Measurements from ENCODE around the gene ZFYVE26. TPM values are rescaled to one million over a fixed set of nuclear protein-coding genes. Genes with fewer than 3 reads are reported as not detected.

ZFYVE26 gene
- total and polyA plus RNA-seq, 2 donors (not counting 1 experiment from before 2014, with no cell fraction given): 10.9 to 46.3 TPM

GRCh38 chr14:67725171-67725570, 91.2 kb downstream of the ZFYVE26 start:
- Histone ChIP-seq H3K9me3 (ENCODE audit: control extremely low read depth in 1 of 3, control insufficient read depth in 2 of 3, insufficient read depth in 1 of 3, low read length in 2 of 3) (peaks cover 0 to 9% (median 5%) of the 10 kb centered on the region in 3 donors), H4K20me1 (ENCODE audit: control insufficient read depth, insufficient read depth, low read length, poor library complexity, severe bottlenecking) (no peaks in the 10 kb centered on the region), H3K4me1 (ENCODE audit: control insufficient read depth in 2 of 2, insufficient read depth in 2 of 2, low read length in 2 of 2) (no peaks in the 10 kb centered on the region), H3K79me2 (ENCODE audit: control insufficient read depth, insufficient read depth, low read length) (no peaks in the 10 kb centered on the region), H3K36me3 (replicated peaks in 1 of 2; ENCODE audit: control extremely low read depth in 1 of 2, control insufficient read depth in 1 of 2, extremely low read depth in 1 of 2, insufficient read depth in 2 of 2, low read length in 1 of 2) (no peaks in the 10 kb centered on the region), H3K27ac (ENCODE audit: low read length in 2 of 2) (no peak overlapping the region), H3K27me3 (replicated peaks in 1 of 4; ENCODE audit: control extremely low read depth in 1 of 4, control insufficient read depth in 3 of 4, insufficient read depth in 4 of 4, low read length in 3 of 4) (peaks cover 0 to 26% (median 14%) of the 10 kb centered on the region in 4 experiments), H3K4me2 (replicated peaks; ENCODE audit: low read depth, low read length, poor library complexity, severe bottlenecking) (no peak overlapping the region), H3K4me3 (ENCODE audit: control extremely low read depth in 1 of 5, extremely low read depth in 1 of 5, insufficient read depth in 1 of 5, low read depth in 2 of 5, low read length in 4 of 5) (no peak overlapping the region), H3K9ac (ENCODE audit: low read length) (no peak overlapping the region), H2AFZ (ENCODE audit: insufficient read depth, low read depth, low read length, poor library complexity, severe bottlenecking) (no peak overlapping the region)
- H3K4me1 Mint-ChIP-seq: peaks cover 3% of the 10 kb centered on the region
- no peak overlapping the region for H3K4me3 Mint-ChIP-seq
- peaks cover 41% of the 10 kb centered on the region for H3K27me3 Mint-ChIP-seq
- 83% methylated on average over 2 of the region's 5 CpGs for WGBS (ENCODE audit: insufficient coverage)
- no peak for TF ChIP-seq EZH2 (IDR thresholded peaks at IDR 0.05; ENCODE audit: borderline replicate concordance, insufficient read depth, low read depth, low read length, poor library complexity, severe bottlenecking)
- no peak for TF ChIP-seq CTCF (IDR thresholded peaks at IDR 0.05)
- ATAC-seq (ENCODE audit: low read depth) (no peak), DNase-seq (no peak)
- CTCF ChIA-PET: no interaction called here
- POLR2A ChIA-PET: no interaction called here
- intact Hi-C loops (cut with micrococcal nuclease): no loop called here
- H3K27ac Mint-ChIP-seq: no peak overlapping the region
- H3K9me3 Mint-ChIP-seq (ENCODE audit: insufficient read depth): no peaks in the 10 kb centered on the region

- Mint-ChIP-seq H3K9me3 (ENCODE audit: insufficient read depth) (no peaks in the 10 kb centered on the region), H3K27me3 (peaks cover 46% of the 10 kb centered on the region), H3K4me3 (no peak overlapping the region), H3K4me1 (peaks cover 3% of the 10 kb centered on the region), H3K27ac (no peak overlapping the region)
- Histone ChIP-seq H4K20me1 (ENCODE audit: control insufficient read depth, insufficient read depth, low read length, poor library complexity, severe bottlenecking) (no peaks in the 10 kb centered on the region), H3K27ac (ENCODE audit: low read length in 2 of 2) (no peak overlapping the region), H2AFZ (ENCODE audit: insufficient read depth, low read depth, low read length, poor library complexity, severe bottlenecking) (no peak overlapping the region), H3K27me3 (replicated peaks in 1 of 4; ENCODE audit: control extremely low read depth in 1 of 4, control insufficient read depth in 3 of 4, insufficient read depth in 4 of 4, low read length in 3 of 4) (peaks cover 0 to 26% (median 14%) of the 10 kb centered on the region in 4 experiments), H3K9me3 (ENCODE audit: control extremely low read depth in 1 of 3, control insufficient read depth in 2 of 3, insufficient read depth in 1 of 3, low read length in 2 of 3) (peaks cover 0 to 9% (median 5%) of the 10 kb centered on the region in 3 donors), H3K4me1 (ENCODE audit: control insufficient read depth in 2 of 2, insufficient read depth in 2 of 2, low read length in 2 of 2) (no peaks in the 10 kb centered on the region), H3K36me3 (replicated peaks in 1 of 2; ENCODE audit: control extremely low read depth in 1 of 2, control insufficient read depth in 1 of 2, extremely low read depth in 1 of 2, insufficient read depth in 2 of 2, low read length in 1 of 2) (no peaks in the 10 kb centered on the region), H3K9ac (ENCODE audit: low read length) (no peak overlapping the region), H3K4me3 (ENCODE audit: control extremely low read depth in 1 of 5, extremely low read depth in 1 of 5, insufficient read depth in 1 of 5, low read depth in 2 of 5, low read length in 4 of 5) (no peak overlapping the region), H3K79me2 (ENCODE audit: control insufficient read depth, insufficient read depth, low read length) (no peaks in the 10 kb centered on the region), H3K4me2 (replicated peaks; ENCODE audit: low read depth, low read length, poor library complexity, severe bottlenecking) (no peak overlapping the region)
- POLR2A ChIA-PET: no interaction called here
- CTCF ChIA-PET: interaction anchor here (1.3 kb wide), 1 partner anchor 16 kb away, joined by 4 read pairs; no protein-coding TSS in a partner anchor
- 18% methylated on average over 1 of the region's 3 CpGs for WGBS (ENCODE audit: insufficient coverage)
- intact Hi-C loops (cut with micrococcal nuclease): no loop called here
- no peak for TF ChIP-seq CTCF (IDR thresholded peaks at IDR 0.05)
- no peak for TF ChIP-seq EZH2 (IDR thresholded peaks at IDR 0.05; ENCODE audit: borderline replicate concordance, insufficient read depth, low read depth, low read length, poor library complexity, severe bottlenecking)
- no peak for DNase-seq
- ATAC-seq (ENCODE audit: low read depth): no peak
These were observed 94.1 kb downstream of the ZFYVE26 start for GRCh38 chr14:67722293-67722692.

Measured in B cell (primary cell).